Aorta (tissue), 5 donors: ENCODE data around the gene HUNK. TPM values are rescaled to one million over a fixed set of nuclear protein-coding genes. Genes with fewer than 3 reads are reported as not detected.
"Not testable (repeated sequence)": the region's sequence is repeated elsewhere in the genome, so short reads cannot be mapped to it uniquely, and the experiment has no call there.

Experiments used
- ATAC-seq: fragments of 200-7000 bp; cut with Tn5 transposase; one replicate; pipeline ENCODE4 v1.9.1; 2022; ENCODE audit warnings: moderate library complexity; ENCODE audit not compliant: low FRiP score
- DNase-seq, 2 donors: peaks; one replicate each; pipeline ENCODE4 v3.0.0-alpha.2; 2020
- H3K27ac ChIP-seq, 2 donors: one replicate each; pipeline ENCODE4 v1.5.1; 2013; ENCODE audit warnings: low read length in 2 of 2, mild to moderate bottlenecking in 2 of 2, moderate library complexity in 2 of 2, control low read depth in 1 of 2, inconsistent platforms in 1 of 2, low read depth in 1 of 2
- H3K27me3 ChIP-seq, 2 donors: one replicate each; pipeline ENCODE4 v1.6.1; 2013; ENCODE audit warnings: control low read depth in 1 of 2, low read length in 1 of 2, mild to moderate bottlenecking in 1 of 2, moderate library complexity in 1 of 2; ENCODE audit not compliant: insufficient read depth in 2 of 2, control insufficient read depth in 1 of 2
- H3K36me3 ChIP-seq, 2 donors: one replicate each; pipeline ENCODE4 v1.6.1; 2013; ENCODE audit warnings: control low read depth in 1 of 2, low read length in 1 of 2, mild to moderate bottlenecking in 1 of 2; ENCODE audit not compliant: insufficient read depth in 2 of 2, control insufficient read depth in 1 of 2
- H3K4me1 ChIP-seq, 2 donors: one replicate each; pipeline ENCODE4 v1.6.1; 2013; ENCODE audit warnings: low read length in 2 of 2, control low read depth in 1 of 2, mild to moderate bottlenecking in 1 of 2, moderate library complexity in 1 of 2; ENCODE audit not compliant: insufficient read depth in 2 of 2, control insufficient read depth in 1 of 2
- H3K4me3 ChIP-seq, 2 donors: one replicate each; pipeline ENCODE4 v1.5.1; 2013; ENCODE audit warnings: low read length in 2 of 2, control low read depth in 1 of 2, mild to moderate bottlenecking in 1 of 2
- H3K9me3 ChIP-seq: one replicate; pipeline ENCODE4 v1.6.1; 2013; ENCODE audit warnings: mild to moderate bottlenecking, low read length; ENCODE audit not compliant: control insufficient read depth
- WGBS, 2 donors: extraction: QIAGEN DNeasy Blood & Tissue Kit; methylation state at CpG; one replicate each; pipeline ENCODE4 v1.1.7; 2013; 5-methylcytosine and 5-hydroxymethylcytosine counted together
- intact Hi-C, 2 donors: fragments of 100-400 bp; cut with DNase I; formaldehyde crosslinking; loops; one replicate each; pipeline versions ENCODE4 v1.14.2 to v1.15.0; 2022
- polyA plus RNA-seq, 2 donors: library from polyadenylated mRNA; stranded (reverse); fragments of 200-250 nt; gene quantifications; one replicate each; pipeline ENCODE4 v1.2.3, GENCODE V29; 2013
- total RNA-seq, 2 donors: library from RNA; stranded (reverse); fragmentation: NEBNext Ultra II Directional; extraction: Animal tissue kit (Norgen Biotek cat#: 25700); gene quantifications; one replicate each; pipeline ENCODE4 v1.2.1, GENCODE V29; 2021
- donor health status: healthy with polysubstance abuse.
- donor health status: Bipolar disorder and iron deficiency.
- donor health status: DM: no; HTN: no; CAD: no.
- donor health status: DM: no; HTN: no; CAD: no.
- donor health status: DM: yes; HTN: yes; CAD: no.

The HUNK gene
- total and polyA plus RNA-seq, 4 donors: 0.13 to 5.2 (median 0.45) TPM; not detected in 1

GRCh38 chr21:31846690-31847089 is 26.1 kb upstream of the HUNK start:
- H3K27ac ChIP-seq: no peak overlapping the region
- WGBS, 2 donors: 91 to 97% methylated on average over 1 of the region's 1 CpG
- no peak for DNase-seq
- H3K4me3 ChIP-seq: no peak overlapping the region
- intact Hi-C loops: no loop called here
- H3K36me3 ChIP-seq: no peaks in the 10 kb centered on the region
- H3K9me3 ChIP-seq: no peaks in the 10 kb centered on the region
- no peak for ATAC-seq
- no peaks in the 10 kb centered on the region for H3K4me1 ChIP-seq
- peaks cover 0 to 1% of the 10 kb centered on the region in 2 donors for H3K27me3 ChIP-seq

GRCh38 chr21:31847761-31848160 is 25.1 kb upstream of the HUNK start:
- Histone ChIP-seq H3K27me3 (peaks cover 0 to 1% of the 10 kb centered on the region in 2 donors), H3K9me3 (no peaks in the 10 kb centered on the region), H3K4me3 (no peak overlapping the region), H3K36me3 (no peaks in the 10 kb centered on the region), H3K4me1 (no peaks in the 10 kb centered on the region), H3K27ac (no peak overlapping the region)
- intact Hi-C loops: no loop called here
- no peak for DNase-seq
- 77 to 78% methylated on average over 3 of the region's 3 CpGs for WGBS, 2 donors
- no peak for ATAC-seq

- H3K9me3 ChIP-seq: no peaks in the 10 kb centered on the region
- H3K36me3 ChIP-seq: no peaks in the 10 kb centered on the region
- no peak overlapping the region for H3K27ac ChIP-seq
- WGBS, 2 donors: 87 to 88% methylated on average over 4 of the region's 4 CpGs
- H3K4me3 ChIP-seq: no peak overlapping the region
- peaks cover 0 to 1% of the 10 kb centered on the region in 2 donors for H3K27me3 ChIP-seq
- DNase-seq (no peak), ATAC-seq (no peak)
- no peaks in the 10 kb centered on the region for H3K4me1 ChIP-seq
- intact Hi-C loops: no loop called here
These were observed 24.4 kb upstream of the HUNK start for GRCh38 chr21:31848326-31848985.

DNA sequence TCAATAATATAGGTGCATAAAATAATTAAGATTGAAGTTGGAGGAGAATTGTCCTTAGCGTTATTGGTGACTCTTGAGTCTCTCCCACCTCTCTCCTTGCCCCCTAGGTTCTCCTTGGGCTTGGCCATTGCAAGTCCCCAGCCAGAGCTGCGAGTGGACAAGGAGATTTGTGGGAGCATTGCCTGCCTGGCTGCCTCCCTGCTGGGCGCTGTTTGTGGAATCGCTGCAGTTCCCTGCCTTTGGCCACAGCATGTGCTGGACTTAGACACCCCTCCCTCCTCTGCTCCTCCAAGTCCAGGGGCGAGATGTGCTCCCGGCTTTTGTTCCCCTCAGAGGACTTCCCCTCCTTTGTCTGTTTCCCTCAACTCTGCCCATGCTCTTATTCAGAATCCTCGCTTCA is 21.9 kb upstream of the HUNK start:
- ATAC-seq: no peak
- peaks cover 0 to 1% of the 10 kb centered on the region in 2 donors for H3K27me3 ChIP-seq
- no peak overlapping the region for H3K4me3 ChIP-seq
- WGBS, 2 donors: 89 to 90% methylated on average over 7 of the region's 7 CpGs
- DNase-seq: no peak
- H3K4me1 ChIP-seq: no peaks in the 10 kb centered on the region
- intact Hi-C loops: no loop called here
- H3K9me3 ChIP-seq: no peaks in the 10 kb centered on the region
- no peaks in the 10 kb centered on the region for H3K36me3 ChIP-seq
- H3K27ac ChIP-seq: no peak overlapping the region

- Histone ChIP-seq H3K9me3 (no peaks in the 10 kb centered on the region), H3K27ac (no peak overlapping the region), H3K4me3 (no peak overlapping the region), H3K36me3 (no peaks in the 10 kb centered on the region), H3K27me3 (no peaks in the 10 kb centered on the region), H3K4me1 (no peaks in the 10 kb centered on the region)
- no peak for ATAC-seq
- intact Hi-C loops: no loop called here
- no peak for DNase-seq
- 59 to 66% methylated on average over 4 of the region's 4 CpGs for WGBS, 2 donors
These were observed 17.6 kb upstream of the HUNK start for GRCh38 chr21:31855180-31855579.

- Histone ChIP-seq H3K9me3 (no peaks in the 10 kb centered on the region), H3K4me3 (no peak overlapping the region), H3K27me3 (no peaks in the 10 kb centered on the region), H3K27ac (no peak overlapping the region), H3K4me1 (no peaks in the 10 kb centered on the region), H3K36me3 (no peaks in the 10 kb centered on the region)
- WGBS, 2 donors: 55 to 57% methylated on average over 7 of the region's 7 CpGs
- DNase-seq (no peak), ATAC-seq (no peak)
- intact Hi-C loops: no loop called here
These were observed 15.7 kb upstream of the HUNK start for GRCh38 chr21:31857096-31857495.

DNA sequence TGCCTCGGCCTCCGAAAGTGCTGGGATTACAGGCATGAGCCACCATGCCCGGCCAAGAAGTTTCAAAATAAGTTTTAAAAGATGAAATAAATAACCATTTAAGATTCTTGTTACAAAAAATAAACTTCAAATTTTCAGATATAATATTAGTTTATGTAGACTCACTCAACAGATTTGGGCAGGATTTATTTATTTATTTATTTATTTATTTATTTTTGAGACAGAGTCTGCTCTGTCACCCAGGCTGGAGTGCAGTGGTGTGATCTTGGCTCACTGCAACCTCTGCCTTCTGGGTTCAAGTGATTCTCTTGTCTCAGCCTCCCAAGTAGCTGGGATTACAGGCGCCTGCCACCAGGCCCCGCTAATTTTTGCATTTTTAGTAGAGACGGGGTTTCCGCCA is 15.2 kb upstream of the HUNK start:
- H3K9me3 ChIP-seq, H3K36me3 ChIP-seq, H3K27me3 ChIP-seq, ATAC-seq, DNase-seq, intact Hi-C loops, H3K4me1 ChIP-seq, H3K27ac ChIP-seq, H3K4me3 ChIP-seq: not testable (repeated sequence)
- 82 to 84% methylated on average over 7 of the region's 7 CpGs for WGBS, 2 donors

DNA sequence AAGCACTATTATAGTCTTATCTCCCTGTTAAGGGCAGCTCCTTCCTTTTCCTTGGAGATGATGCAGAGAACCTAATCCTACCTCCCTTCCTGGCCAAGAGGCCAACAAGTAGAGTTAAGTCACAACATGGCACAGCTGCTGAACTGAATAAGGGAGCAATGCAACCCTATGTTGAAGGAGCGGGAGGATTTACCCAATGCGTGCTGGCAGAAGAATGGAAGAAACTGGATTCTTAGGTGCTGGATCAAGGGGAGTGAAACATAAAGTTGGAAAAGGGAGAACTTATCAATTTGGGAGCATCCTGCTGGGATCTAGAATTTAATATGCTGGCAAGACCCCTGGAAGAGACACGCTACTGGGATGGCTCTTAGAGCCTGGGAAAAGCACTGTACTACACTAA is 12.0 kb upstream of the HUNK start:
- ATAC-seq: no peak
- intact Hi-C loops: loop anchor here (10.0 kb wide), 2 partner anchors 274 to 744 kb away; no protein-coding TSS in a partner anchor
- DNase-seq: no peak
- 98 to 99% methylated on average over 3 of the region's 3 CpGs for WGBS, 2 donors
- H3K9me3 ChIP-seq: no peaks in the 10 kb centered on the region
- no peak overlapping the region for H3K27ac ChIP-seq
- H3K4me1 ChIP-seq: no peaks in the 10 kb centered on the region
- no peak overlapping the region for H3K4me3 ChIP-seq
- H3K27me3 ChIP-seq: no peaks in the 10 kb centered on the region
- no peaks in the 10 kb centered on the region for H3K36me3 ChIP-seq

DNA sequence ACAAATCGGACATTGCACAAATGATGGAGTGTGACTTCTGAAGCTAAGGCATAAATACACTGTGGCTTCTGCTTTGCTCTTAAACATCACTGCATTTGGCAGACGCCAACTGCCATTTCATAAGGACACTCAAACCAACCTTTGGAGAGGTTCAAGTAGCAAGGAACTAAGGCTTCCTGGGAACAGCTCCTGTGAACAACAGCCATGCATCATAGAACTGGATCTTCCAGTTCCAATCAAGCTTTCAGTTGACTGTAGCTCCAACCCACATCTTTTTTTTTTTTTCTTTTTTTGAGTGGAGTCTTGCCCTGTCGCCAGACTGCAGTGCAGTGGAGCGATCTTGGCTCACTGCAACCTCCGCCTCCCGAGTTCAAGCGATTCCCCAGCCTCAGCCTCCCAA is 10.7 kb upstream of the HUNK start:
- Histone ChIP-seq H3K4me1 (no peaks in the 10 kb centered on the region), H3K27me3 (no peaks in the 10 kb centered on the region), H3K27ac (no peak overlapping the region), H3K4me3 (no peak overlapping the region), H3K9me3 (no peaks in the 10 kb centered on the region), H3K36me3 (no peaks in the 10 kb centered on the region)
- no peak for DNase-seq
- no peak for ATAC-seq
- WGBS, 2 donors: 78 to 89% methylated on average over 7 of the region's 7 CpGs
- intact Hi-C loops: loop anchor here (10.0 kb wide), 2 partner anchors 273 to 743 kb away; no protein-coding TSS in a partner anchor
